WTC11 (cell line): ENCODE measurements around the gene HPSE2. TPM values are rescaled to one million over a fixed set of nuclear protein-coding genes. Genes with fewer than 3 reads are reported as not detected.

Experiments used
- ARID4B ChIP-seq: sonication (generic); formaldehyde crosslinking; IDR thresholded peaks from 2 replicates; pipeline ENCODE4 v1.8.0; 2023; ENCODE audit warnings: missing genetic modification reagents, mild to moderate bottlenecking, borderline replicate concordance
- NR2C2 ChIP-seq: sonication (generic); formaldehyde crosslinking; IDR thresholded peaks from 2 replicates; pipeline ENCODE4 v1.8.0; 2022; ENCODE audit warnings: mild to moderate bottlenecking, missing genetic modification reagents
- PRRX2 ChIP-seq: fragments of 250-450 bp; sonication (Bioruptor Pico); IDR thresholded peaks from 2 replicates; pipeline ENCODE4 v1.8.0; 2021; ENCODE audit warnings: mild to moderate bottlenecking
- TEAD4 ChIP-seq: sonication (generic); formaldehyde crosslinking; IDR thresholded peaks from 2 replicates; pipeline ENCODE4 v1.8.0; 2022; ENCODE audit warnings: mild to moderate bottlenecking, missing genetic modification reagents
- ZNF121 ChIP-seq: sonication (generic); formaldehyde crosslinking; IDR thresholded peaks from 2 replicates; pipeline ENCODE4 v1.8.0; 2023; ENCODE audit warnings: missing genetic modification reagents
- total RNA-seq: library from RNA; stranded (reverse); gene quantifications from 3 replicates; pipeline ENCODE4 v1.2.3, GENCODE V29; 2021
- TF ChIP-seq, protein P1 (sequence below): sonication (generic); formaldehyde crosslinking; IDR thresholded peaks from 2 replicates; pipeline ENCODE4 v1.8.0; 2022; ENCODE audit warnings: missing genetic modification reagents
- TF ChIP-seq, protein P2 (sequence below): sonication (generic); formaldehyde crosslinking; IDR thresholded peaks from 2 replicates; pipeline ENCODE4 v1.8.0; 2022; ENCODE audit warnings: mild to moderate bottlenecking, missing genetic modification reagents
- TF ChIP-seq, protein P3 (sequence below): fragments of 250-450 bp; sonication (Bioruptor Pico); conservative IDR thresholded peaks from 2 replicates; pipeline ENCODE4 v1.9.0; 2021; ENCODE audit warnings: mild to moderate bottlenecking
- TF ChIP-seq, protein P4 (sequence below): sonication (generic); formaldehyde crosslinking; IDR thresholded peaks from 2 replicates; pipeline ENCODE4 v1.8.1; 2022; ENCODE audit warnings: mild to moderate bottlenecking, missing genetic modification reagents, moderate library complexity, borderline replicate concordance
- TF ChIP-seq, protein P5 (sequence below): fragments of 250-450 bp; sonication (Bioruptor Pico); IDR thresholded peaks from 2 replicates; pipeline ENCODE4 v1.9.0; 2021; ENCODE audit warnings: mild to moderate bottlenecking

Gene HPSE2
- total RNA-seq, 1 experiment from 2014 or later = 0.66 TPM

- no peak for TF ChIP-seq TEAD4 (CRISPR knock-in tag)
- TF ChIP-seq ARID4B (CRISPR knock-in tag) = no peak
- TF ChIP-seq, protein P1, sequence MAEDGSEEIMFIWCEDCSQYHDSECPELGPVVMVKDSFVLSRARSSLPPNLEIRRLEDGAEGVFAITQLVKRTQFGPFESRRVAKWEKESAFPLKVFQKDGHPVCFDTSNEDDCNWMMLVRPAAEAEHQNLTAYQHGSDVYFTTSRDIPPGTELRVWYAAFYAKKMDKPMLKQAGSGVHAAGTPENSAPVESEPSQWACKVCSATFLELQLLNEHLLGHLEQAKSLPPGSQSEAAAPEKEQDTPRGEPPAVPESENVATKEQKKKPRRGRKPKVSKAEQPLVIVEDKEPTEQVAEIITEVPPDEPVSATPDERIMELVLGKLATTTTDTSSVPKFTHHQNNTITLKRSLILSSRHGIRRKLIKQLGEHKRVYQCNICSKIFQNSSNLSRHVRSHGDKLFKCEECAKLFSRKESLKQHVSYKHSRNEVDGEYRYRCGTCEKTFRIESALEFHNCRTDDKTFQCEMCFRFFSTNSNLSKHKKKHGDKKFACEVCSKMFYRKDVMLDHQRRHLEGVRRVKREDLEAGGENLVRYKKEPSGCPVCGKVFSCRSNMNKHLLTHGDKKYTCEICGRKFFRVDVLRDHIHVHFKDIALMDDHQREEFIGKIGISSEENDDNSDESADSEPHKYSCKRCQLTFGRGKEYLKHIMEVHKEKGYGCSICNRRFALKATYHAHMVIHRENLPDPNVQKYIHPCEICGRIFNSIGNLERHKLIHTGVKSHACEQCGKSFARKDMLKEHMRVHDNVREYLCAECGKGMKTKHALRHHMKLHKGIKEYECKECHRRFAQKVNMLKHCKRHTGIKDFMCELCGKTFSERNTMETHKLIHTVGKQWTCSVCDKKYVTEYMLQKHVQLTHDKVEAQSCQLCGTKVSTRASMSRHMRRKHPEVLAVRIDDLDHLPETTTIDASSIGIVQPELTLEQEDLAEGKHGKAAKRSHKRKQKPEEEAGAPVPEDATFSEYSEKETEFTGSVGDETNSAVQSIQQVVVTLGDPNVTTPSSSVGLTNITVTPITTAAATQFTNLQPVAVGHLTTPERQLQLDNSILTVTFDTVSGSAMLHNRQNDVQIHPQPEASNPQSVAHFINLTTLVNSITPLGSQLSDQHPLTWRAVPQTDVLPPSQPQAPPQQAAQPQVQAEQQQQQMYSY (CRISPR knock-in tag) = no peak
- TF ChIP-seq, protein P2, sequence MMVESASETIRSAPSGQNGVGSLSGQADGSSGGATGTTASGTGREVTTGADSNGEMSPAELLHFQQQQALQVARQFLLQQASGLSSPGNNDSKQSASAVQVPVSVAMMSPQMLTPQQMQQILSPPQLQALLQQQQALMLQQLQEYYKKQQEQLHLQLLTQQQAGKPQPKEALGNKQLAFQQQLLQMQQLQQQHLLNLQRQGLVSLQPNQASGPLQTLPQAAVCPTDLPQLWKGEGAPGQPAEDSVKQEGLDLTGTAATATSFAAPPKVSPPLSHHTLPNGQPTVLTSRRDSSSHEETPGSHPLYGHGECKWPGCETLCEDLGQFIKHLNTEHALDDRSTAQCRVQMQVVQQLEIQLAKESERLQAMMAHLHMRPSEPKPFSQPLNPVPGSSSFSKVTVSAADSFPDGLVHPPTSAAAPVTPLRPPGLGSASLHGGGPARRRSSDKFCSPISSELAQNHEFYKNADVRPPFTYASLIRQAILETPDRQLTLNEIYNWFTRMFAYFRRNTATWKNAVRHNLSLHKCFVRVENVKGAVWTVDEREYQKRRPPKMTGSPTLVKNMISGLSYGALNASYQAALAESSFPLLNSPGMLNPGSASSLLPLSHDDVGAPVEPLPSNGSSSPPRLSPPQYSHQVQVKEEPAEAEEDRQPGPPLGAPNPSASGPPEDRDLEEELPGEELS = no peak
- TF ChIP-seq, protein P3, sequence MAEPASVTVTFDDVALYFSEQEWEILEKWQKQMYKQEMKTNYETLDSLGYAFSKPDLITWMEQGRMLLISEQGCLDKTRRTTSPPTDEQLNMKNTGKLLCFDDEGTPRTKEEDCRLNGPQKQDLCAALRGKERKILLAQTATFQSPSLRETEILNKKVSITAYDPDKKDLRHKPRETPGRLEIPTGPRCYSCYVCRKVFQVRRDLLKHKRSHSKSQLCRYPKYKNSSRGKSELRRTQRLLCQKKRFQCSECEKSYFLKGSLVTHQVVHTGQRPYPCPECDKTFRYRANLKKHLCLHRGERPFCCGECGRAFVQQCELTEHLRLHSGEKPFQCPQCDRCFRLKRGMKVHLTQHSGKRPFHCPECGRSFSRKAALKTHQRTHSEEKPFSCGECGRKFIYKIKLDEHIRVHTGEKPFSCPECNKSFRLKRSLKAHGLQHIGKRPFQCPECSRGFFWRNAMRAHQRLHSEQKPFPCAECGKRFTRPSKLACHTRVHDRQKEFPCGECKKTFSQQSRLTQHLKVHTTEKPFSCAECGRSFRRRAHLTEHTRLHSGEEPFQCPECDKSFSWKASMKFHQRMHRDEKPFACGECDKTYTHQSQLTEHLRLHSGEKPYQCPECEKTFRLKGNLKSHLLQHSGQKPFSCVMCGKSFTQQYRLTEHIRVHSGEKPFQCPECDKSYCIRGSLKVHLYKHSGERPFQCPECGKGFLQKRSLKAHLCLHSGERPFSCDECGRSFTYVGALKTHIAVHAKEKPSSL (CRISPR knock-in tag) = no peak
- no peak for TF ChIP-seq ZNF121 (CRISPR knock-in tag)
- TF ChIP-seq, protein P4, sequence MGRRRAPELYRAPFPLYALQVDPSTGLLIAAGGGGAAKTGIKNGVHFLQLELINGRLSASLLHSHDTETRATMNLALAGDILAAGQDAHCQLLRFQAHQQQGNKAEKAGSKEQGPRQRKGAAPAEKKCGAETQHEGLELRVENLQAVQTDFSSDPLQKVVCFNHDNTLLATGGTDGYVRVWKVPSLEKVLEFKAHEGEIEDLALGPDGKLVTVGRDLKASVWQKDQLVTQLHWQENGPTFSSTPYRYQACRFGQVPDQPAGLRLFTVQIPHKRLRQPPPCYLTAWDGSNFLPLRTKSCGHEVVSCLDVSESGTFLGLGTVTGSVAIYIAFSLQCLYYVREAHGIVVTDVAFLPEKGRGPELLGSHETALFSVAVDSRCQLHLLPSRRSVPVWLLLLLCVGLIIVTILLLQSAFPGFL (CRISPR knock-in tag) = no peak
- no peak for TF ChIP-seq PRRX2 (CRISPR knock-in tag)
- TF ChIP-seq NR2C2 (CRISPR knock-in tag) = no peak
- TF ChIP-seq, protein P5, sequence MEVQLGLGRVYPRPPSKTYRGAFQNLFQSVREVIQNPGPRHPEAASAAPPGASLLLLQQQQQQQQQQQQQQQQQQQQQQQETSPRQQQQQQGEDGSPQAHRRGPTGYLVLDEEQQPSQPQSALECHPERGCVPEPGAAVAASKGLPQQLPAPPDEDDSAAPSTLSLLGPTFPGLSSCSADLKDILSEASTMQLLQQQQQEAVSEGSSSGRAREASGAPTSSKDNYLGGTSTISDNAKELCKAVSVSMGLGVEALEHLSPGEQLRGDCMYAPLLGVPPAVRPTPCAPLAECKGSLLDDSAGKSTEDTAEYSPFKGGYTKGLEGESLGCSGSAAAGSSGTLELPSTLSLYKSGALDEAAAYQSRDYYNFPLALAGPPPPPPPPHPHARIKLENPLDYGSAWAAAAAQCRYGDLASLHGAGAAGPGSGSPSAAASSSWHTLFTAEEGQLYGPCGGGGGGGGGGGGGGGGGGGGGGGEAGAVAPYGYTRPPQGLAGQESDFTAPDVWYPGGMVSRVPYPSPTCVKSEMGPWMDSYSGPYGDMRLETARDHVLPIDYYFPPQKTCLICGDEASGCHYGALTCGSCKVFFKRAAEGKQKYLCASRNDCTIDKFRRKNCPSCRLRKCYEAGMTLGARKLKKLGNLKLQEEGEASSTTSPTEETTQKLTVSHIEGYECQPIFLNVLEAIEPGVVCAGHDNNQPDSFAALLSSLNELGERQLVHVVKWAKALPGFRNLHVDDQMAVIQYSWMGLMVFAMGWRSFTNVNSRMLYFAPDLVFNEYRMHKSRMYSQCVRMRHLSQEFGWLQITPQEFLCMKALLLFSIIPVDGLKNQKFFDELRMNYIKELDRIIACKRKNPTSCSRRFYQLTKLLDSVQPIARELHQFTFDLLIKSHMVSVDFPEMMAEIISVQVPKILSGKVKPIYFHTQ (CRISPR knock-in tag) = no peak
These were observed 772.6 kb downstream of the HPSE2 start (continued) for GRCh38 chr10:98463016-98463415.
